ENCODE results near the gene SCAI.
"Not testable (repeated sequence)": the region's sequence is repeated elsewhere in the genome, so short reads cannot be mapped to it uniquely, and the experiment has no call there.

Gene SCAI

DNA sequence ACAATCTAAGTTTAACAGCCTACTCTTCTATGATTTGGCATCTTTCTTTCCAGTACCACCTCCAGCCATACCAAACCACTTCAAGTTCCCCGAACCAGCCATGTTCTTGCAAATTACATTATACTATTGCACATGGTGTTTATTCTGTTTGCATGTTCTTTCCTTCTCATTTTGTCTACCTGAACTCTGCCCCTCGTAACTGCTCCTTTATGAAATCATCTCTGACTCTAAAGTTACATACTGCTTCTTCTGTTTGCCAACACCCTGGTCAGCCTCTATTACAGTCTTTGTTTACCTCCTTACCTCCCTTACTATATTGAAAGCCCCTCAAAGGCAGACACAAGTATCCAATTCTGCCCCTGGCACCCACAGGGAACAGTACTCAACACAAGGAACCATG lies 40.2 kb upstream of the SCAI start (continued):
- no peak for TF ChIP-seq TRIM28 (IDR thresholded peaks at IDR 0.05; ENCODE audit: borderline replicate concordance, low read length)
- no peak for TF ChIP-seq ZNF248 (tag by site-specific recombination; IDR thresholded peaks at IDR 0.05)

DNA sequence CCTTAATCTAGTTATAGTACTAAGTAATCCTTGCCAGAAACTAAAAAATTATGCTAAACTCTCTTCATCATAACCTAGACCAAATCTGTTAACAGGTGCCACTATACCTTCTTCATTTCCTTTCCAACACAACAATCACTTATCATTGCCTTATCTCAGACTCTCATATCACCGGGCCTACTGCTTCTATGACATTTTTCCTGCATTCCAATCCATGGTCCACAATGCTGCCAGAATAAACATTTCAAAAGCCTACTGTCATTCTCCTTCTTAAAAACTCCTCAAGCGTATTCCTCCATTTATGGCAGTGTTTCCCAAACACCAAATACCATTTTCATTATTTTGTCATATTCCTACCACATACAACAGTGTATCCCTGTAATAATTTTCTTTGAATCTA lies 39.7 kb upstream of the SCAI start:
- H3K36me3 ChIP-seq (ENCODE audit: control insufficient read depth in 2 of 2, insufficient read depth in 1 of 2, low read length in 2 of 2) = peaks cover 0 to 5% of the 10 kb centered on the region in 2 experiments; a peak in 2 of 3 replicates
- no peak overlapping the region for H3K4me3 ChIP-seq (ENCODE audit: low read depth, low read length)
- no peak overlapping the region for H3K27ac ChIP-seq (ENCODE audit: extremely low read depth, low read depth, low read length)
- H3K9me3 ChIP-seq (ENCODE audit: control insufficient read depth, insufficient read depth, low read depth, low read length) = no peaks in the 10 kb centered on the region
- CTCF ChIA-PET = interaction anchor here (0.6 kb wide), 1 partner anchor 315 kb away, joined by 3 read pairs; no protein-coding TSS in a partner anchor
- H3K4me1 ChIP-seq (ENCODE audit: control insufficient read depth, insufficient read depth, low read length) = 0 out of 2 replicates have a peak, but pooled peaks cover 4% of the 10 kb centered on the region
- POLR2A ChIA-PET = no interaction called here
- TF ChIP-seq ZNF202 (tag by site-specific recombination; IDR thresholded peaks at IDR 0.05; ENCODE audit: borderline replicate concordance) = no peak
- TF ChIP-seq SP2 (tag by site-specific recombination; IDR thresholded peaks at IDR 0.05) = no peak
- TF ChIP-seq ZBTB21 (tag by site-specific recombination; IDR thresholded peaks at IDR 0.05) = no peak
- TF ChIP-seq, protein P1, sequence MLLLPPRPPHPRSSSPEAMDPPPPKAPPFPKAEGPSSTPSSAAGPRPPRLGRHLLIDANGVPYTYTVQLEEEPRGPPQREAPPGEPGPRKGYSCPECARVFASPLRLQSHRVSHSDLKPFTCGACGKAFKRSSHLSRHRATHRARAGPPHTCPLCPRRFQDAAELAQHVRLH (tag by site-specific recombination; IDR thresholded peaks at IDR 0.05) = no peak
- TF ChIP-seq, protein P2, sequence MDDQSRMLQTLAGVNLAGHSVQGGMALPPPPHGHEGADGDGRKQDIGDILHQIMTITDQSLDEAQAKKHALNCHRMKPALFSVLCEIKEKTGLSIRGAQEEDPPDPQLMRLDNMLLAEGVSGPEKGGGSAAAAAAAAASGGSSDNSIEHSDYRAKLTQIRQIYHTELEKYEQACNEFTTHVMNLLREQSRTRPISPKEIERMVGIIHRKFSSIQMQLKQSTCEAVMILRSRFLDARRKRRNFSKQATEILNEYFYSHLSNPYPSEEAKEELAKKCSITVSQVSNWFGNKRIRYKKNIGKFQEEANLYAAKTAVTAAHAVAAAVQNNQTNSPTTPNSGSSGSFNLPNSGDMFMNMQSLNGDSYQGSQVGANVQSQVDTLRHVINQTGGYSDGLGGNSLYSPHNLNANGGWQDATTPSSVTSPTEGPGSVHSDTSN (CRISPR knock-in tag; IDR thresholded peaks at IDR 0.05) = no peak
- TF ChIP-seq, protein P3, sequence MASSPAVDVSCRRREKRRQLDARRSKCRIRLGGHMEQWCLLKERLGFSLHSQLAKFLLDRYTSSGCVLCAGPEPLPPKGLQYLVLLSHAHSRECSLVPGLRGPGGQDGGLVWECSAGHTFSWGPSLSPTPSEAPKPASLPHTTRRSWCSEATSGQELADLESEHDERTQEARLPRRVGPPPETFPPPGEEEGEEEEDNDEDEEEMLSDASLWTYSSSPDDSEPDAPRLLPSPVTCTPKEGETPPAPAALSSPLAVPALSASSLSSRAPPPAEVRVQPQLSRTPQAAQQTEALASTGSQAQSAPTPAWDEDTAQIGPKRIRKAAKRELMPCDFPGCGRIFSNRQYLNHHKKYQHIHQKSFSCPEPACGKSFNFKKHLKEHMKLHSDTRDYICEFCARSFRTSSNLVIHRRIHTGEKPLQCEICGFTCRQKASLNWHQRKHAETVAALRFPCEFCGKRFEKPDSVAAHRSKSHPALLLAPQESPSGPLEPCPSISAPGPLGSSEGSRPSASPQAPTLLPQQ (tag by site-specific recombination; IDR thresholded peaks at IDR 0.05) = no peak
- no peak for TF ChIP-seq ZNF157 (tag by site-specific recombination; IDR thresholded peaks at IDR 0.05)
- TF ChIP-seq ZNF175 (tag by site-specific recombination; IDR thresholded peaks at IDR 0.05) = no peak
- no peak for TF ChIP-seq ZFHX2 (tag by site-specific recombination; conservative IDR thresholded peaks at IDR 0.05)

DNA sequence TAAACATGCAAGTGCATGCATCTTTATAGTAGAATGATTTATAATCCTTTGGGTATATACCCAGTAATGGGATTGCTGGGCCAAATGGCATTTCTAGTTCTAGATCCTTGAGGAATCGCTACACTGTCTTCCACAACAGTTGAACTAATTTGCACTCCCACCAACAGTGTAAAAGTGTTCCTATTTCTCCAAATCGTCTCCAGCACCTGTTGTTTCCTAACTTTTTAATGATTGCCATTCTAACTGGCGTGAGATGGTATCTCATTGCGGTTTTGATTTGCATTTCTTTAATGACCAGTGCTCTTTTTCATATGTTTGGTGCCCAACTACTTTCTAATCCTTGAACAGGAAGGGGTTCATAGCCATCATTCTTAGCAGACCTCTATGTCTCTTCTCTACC lies 38.4 kb upstream of the SCAI start:
- CTCF ChIA-PET = not testable (repeated sequence)

GRCh38 chr9:125180876-125181275 lies 37.5 kb upstream of the SCAI start:
- peaks cover 0 to 2% of the 10 kb centered on the region in 2 experiments; a peak in 2 of 3 replicates for H3K36me3 ChIP-seq (ENCODE audit: control insufficient read depth in 2 of 2, insufficient read depth in 1 of 2, low read length in 2 of 2)
- H3K9me3 ChIP-seq (ENCODE audit: control insufficient read depth, insufficient read depth, low read depth, low read length) = no peaks in the 10 kb centered on the region
- no peak overlapping the region for H3K27ac ChIP-seq (ENCODE audit: extremely low read depth, low read depth, low read length)
- ChIA-PET POLR2A (no interaction called here), CTCF (no interaction called here)
- H3K4me1 ChIP-seq (ENCODE audit: control insufficient read depth, insufficient read depth, low read length) = 0 out of 2 replicates have a peak, but pooled peaks cover 4% of the 10 kb centered on the region
- H3K4me3 ChIP-seq (ENCODE audit: low read depth, low read length) = no peak overlapping the region
- TF ChIP-seq ZBTB8A (tag by site-specific recombination; IDR thresholded peaks at IDR 0.05) = no peak
- TF ChIP-seq ZNF214 (tag by site-specific recombination; IDR thresholded peaks at IDR 0.05; ENCODE audit: borderline replicate concordance) = no peak
- TF ChIP-seq, protein P4, sequence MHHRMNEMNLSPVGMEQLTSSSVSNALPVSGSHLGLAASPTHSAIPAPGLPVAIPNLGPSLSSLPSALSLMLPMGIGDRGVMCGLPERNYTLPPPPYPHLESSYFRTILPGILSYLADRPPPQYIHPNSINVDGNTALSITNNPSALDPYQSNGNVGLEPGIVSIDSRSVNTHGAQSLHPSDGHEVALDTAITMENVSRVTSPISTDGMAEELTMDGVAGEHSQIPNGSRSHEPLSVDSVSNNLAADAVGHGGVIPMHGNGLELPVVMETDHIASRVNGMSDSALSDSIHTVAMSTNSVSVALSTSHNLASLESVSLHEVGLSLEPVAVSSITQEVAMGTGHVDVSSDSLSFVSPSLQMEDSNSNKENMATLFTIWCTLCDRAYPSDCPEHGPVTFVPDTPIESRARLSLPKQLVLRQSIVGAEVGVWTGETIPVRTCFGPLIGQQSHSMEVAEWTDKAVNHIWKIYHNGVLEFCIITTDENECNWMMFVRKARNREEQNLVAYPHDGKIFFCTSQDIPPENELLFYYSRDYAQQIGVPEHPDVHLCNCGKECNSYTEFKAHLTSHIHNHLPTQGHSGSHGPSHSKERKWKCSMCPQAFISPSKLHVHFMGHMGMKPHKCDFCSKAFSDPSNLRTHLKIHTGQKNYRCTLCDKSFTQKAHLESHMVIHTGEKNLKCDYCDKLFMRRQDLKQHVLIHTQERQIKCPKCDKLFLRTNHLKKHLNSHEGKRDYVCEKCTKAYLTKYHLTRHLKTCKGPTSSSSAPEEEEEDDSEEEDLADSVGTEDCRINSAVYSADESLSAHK (tag by site-specific recombination; IDR thresholded peaks at IDR 0.05) = no peak
- TF ChIP-seq ZNF341 (tag by site-specific recombination; IDR thresholded peaks at IDR 0.05; ENCODE audit: low read depth) = no peak
- TF ChIP-seq, protein P5, sequence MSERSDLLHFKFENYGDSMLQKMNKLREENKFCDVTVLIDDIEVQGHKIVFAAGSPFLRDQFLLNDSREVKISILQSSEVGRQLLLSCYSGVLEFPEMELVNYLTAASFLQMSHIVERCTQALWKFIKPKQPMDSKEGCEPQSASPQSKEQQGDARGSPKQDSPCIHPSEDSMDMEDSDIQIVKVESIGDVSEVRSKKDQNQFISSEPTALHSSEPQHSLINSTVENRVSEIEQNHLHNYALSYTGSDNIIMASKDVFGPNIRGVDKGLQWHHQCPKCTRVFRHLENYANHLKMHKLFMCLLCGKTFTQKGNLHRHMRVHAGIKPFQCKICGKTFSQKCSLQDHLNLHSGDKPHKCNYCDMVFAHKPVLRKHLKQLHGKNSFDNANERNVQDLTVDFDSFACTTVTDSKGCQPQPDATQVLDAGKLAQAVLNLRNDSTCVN (tag by site-specific recombination; optimal IDR thresholded peaks at IDR 0.05) = no peak
- no peak for TF ChIP-seq ZNF24 (tag by site-specific recombination; IDR thresholded peaks at IDR 0.05)
- no peak for TF ChIP-seq ZNF223 (tag by site-specific recombination; IDR thresholded peaks at IDR 0.05)
- TF ChIP-seq ZNF664 (tag by site-specific recombination; IDR thresholded peaks at IDR 0.05) = no peak
- no peak for TF ChIP-seq ZNF623 (tag by site-specific recombination; IDR thresholded peaks at IDR 0.05)
- no peak for TF ChIP-seq ZNF701 (tag by site-specific recombination; IDR thresholded peaks at IDR 0.05)
- no peak for TF ChIP-seq ZNF157 (tag by site-specific recombination; IDR thresholded peaks at IDR 0.05)
- no peak for TF ChIP-seq ZBTB48 (tag by site-specific recombination; IDR thresholded peaks at IDR 0.05)

More for the DNA sequence above, 38.4 kb upstream of the SCAI start:
- H3K27ac ChIP-seq (ENCODE audit: extremely low read depth, low read depth, low read length); H3K4me3 ChIP-seq (ENCODE audit: low read depth, low read length); H3K36me3 ChIP-seq (ENCODE audit: control insufficient read depth in 2 of 2, insufficient read depth in 1 of 2, low read length in 2 of 2); H3K4me1 ChIP-seq (ENCODE audit: control insufficient read depth, insufficient read depth, low read length); H3K9me3 ChIP-seq (ENCODE audit: control insufficient read depth, insufficient read depth, low read depth, low read length): not testable (repeated sequence)
- TF ChIP-seq ZNF184 (tag by site-specific recombination; IDR thresholded peaks at IDR 0.05) = peak; percentile 98
- POLR2A ChIA-PET = interaction anchor here (0.6 kb wide), 1 partner anchor 54 kb away, joined by 3 read pairs; no protein-coding TSS in a partner anchor
